Stimulated activated CD8-positive, alpha-beta memory T cell treated with anti-CD3 and anti-CD28 coated beads, Interleukin-15, amount 100 ng/mL, for 1 hour (primary cell): ENCODE results near the gene FLNA.
"Not testable (repeated sequence)": the region's sequence is repeated elsewhere in the genome, so short reads cannot be mapped to it uniquely, and the experiment has no call there.

Source experiments
- DNase-seq: peaks from one replicate; pipeline ENCODE4 v3.0.0-alpha.2; 2020; ENCODE audit warnings: low read depth

The FLNA gene

GRCh38 chrX:154308108-154308946, 66.1 kb downstream of the FLNA start:
- peak; percentile 63 for DNase-seq

- DNase-seq: no peak
Measured at GRCh38 chrX:154307202-154307601, 67.2 kb downstream of the FLNA start.

GRCh38 chrX:154305541-154306205, 68.8 kb downstream of the FLNA start:
- DNase-seq: no peak

- DNase-seq: no peak
Measured at GRCh38 chrX:154304846-154305245, 69.6 kb downstream of the FLNA start.

- DNase-seq: no peak
Measured at GRCh38 chrX:154303476-154303875, 71.0 kb downstream of the FLNA start.

- DNase-seq: not testable (repeated sequence)
Measured at GRCh38 chrX:154302998-154303397, 71.4 kb downstream of the FLNA start.

- no peak for DNase-seq
Measured at GRCh38 chrX:154300816-154301215, 73.6 kb downstream of the FLNA start.
